Gastroesophageal sphincter (tissue), 3 donors: Measurements from ENCODE around the gene TEX14.

Experiments
- EP300 ChIP-seq: sonication (generic); formaldehyde crosslinking; IDR thresholded peaks from one replicate; pipeline ENCODE4 v1.6.1; 2017; ENCODE audit warnings: antibody characterized with exemption, mild to moderate bottlenecking
- POLR2A ChIP-seq, 2 donors: fragments of 450-650 bp; IDR thresholded peaks; one replicate each; pipeline ENCODE4 v1.6.1; 2017; ENCODE audit warnings: antibody characterized with exemption in 2 of 2, mild to moderate bottlenecking in 2 of 2, moderate library complexity in 1 of 2
- TF ChIP-seq, protein P1 (sequence below), 4 experiments: fragments of 200-600 bp in 2 of 4; fragments of 450-650 bp in 2 of 4; sonication (generic) in 1 of 4; IDR thresholded peaks; one replicate each; pipeline ENCODE4 v1.5.1; 2017 to 2019; ENCODE audit warnings: antibody characterized with exemption in 4 of 4, mild to moderate bottlenecking in 2 of 4, moderate library complexity in 2 of 4

DNA sequence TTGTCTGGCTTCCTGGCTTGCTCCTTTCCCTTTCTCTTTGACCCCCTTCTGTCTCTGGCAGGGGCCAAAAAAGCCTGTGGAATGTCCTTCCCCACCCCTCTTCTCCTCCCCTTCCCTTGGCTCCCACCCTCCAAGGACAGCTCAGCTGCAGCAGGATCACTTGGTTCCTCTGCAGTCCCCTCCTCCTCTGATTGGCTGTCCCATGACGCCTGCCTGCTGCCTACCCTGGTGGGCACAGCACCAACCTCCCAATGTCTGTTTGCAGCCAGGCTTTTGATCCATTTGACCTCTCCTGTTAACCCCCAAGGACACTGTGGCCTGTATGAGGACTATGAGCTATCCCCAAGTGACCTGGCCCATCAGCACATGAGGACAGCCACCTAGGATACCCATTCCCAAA is 162.6 kb downstream of the TEX14 start:
- TF ChIP-seq, protein P1, sequence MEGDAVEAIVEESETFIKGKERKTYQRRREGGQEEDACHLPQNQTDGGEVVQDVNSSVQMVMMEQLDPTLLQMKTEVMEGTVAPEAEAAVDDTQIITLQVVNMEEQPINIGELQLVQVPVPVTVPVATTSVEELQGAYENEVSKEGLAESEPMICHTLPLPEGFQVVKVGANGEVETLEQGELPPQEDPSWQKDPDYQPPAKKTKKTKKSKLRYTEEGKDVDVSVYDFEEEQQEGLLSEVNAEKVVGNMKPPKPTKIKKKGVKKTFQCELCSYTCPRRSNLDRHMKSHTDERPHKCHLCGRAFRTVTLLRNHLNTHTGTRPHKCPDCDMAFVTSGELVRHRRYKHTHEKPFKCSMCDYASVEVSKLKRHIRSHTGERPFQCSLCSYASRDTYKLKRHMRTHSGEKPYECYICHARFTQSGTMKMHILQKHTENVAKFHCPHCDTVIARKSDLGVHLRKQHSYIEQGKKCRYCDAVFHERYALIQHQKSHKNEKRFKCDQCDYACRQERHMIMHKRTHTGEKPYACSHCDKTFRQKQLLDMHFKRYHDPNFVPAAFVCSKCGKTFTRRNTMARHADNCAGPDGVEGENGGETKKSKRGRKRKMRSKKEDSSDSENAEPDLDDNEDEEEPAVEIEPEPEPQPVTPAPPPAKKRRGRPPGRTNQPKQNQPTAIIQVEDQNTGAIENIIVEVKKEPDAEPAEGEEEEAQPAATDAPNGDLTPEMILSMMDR (IDR thresholded peaks at IDR 0.05): no peak
- no peak for TF ChIP-seq POLR2A (IDR thresholded peaks at IDR 0.05)
- TF ChIP-seq EP300: no peak
